CD14-positive monocyte (primary cell): Measurements from ENCODE around the gene AANAT. TPM values are rescaled to one million over a fixed set of nuclear protein-coding genes. Genes with fewer than 3 reads are reported as not detected.

Experiments used
- DNase-seq, 3 donors: peaks; one replicate each; pipeline ENCODE4 v3.0.0-alpha.2; 2011 to 2022
- H2AFZ ChIP-seq: 2 replicates; pipeline ENCODE4 v1.6.0; 2012; ENCODE audit warnings: mild to moderate bottlenecking, low read depth, low read length, inconsistent platforms; ENCODE audit not compliant: insufficient read depth, poor library complexity, severe bottlenecking
- H3K27ac ChIP-seq, 2 donors: 1 replicate in 1 of 2; 2 replicates in 1 of 2; pipeline ENCODE4 v1.5.1; 2012 to 2013; ENCODE audit warnings: low read length in 2 of 2, control low read depth in 1 of 2, inconsistent platforms in 1 of 2, low read depth in 1 of 2, mild to moderate bottlenecking in 1 of 2
- H3K27me3 ChIP-seq, 2 donors: one replicate each; pipeline versions ENCODE4 v1.6.0 to v1.6.1; 2011 to 2013; ENCODE audit warnings: low read length in 2 of 2; ENCODE audit not compliant: control insufficient read depth in 2 of 2, insufficient read depth in 2 of 2
- H3K36me3 ChIP-seq, 2 donors: replicated peaks in 1 of 2; 1 replicate in 1 of 2; 2 replicates in 1 of 2; pipeline versions ENCODE4 v1.5.1 to v1.6.1; 2012 to 2013; ENCODE audit warnings: low read length in 2 of 2, control low read depth in 1 of 2, inconsistent platforms in 1 of 2, mild to moderate bottlenecking in 1 of 2; ENCODE audit not compliant: insufficient read depth in 2 of 2, control insufficient read depth in 1 of 2
- H3K4me1 ChIP-seq, 2 donors: 1 replicate in 1 of 2; 2 replicates in 1 of 2; pipeline versions ENCODE4 v1.5.1 to v1.6.1; 2012 to 2013; ENCODE audit warnings: low read length in 2 of 2, control low read depth in 1 of 2, inconsistent platforms in 1 of 2, mild to moderate bottlenecking in 1 of 2, moderate library complexity in 1 of 2; ENCODE audit not compliant: insufficient read depth in 2 of 2, control insufficient read depth in 1 of 2
- H3K4me2 ChIP-seq: replicated peaks from 2 replicates; pipeline ENCODE3; 2012; ENCODE audit warnings: low read length, moderate library complexity, mild to moderate bottlenecking; ENCODE audit not compliant: poor library complexity, severe bottlenecking; ENCODE audit errors: extremely low read depth
- H3K4me3 ChIP-seq, 3 experiments: fragments of 200-600 bp in 1 of 3; sonication (generic) in 1 of 3; replicated peaks in 1 of 3; 1 replicate in 2 of 3; 2 replicates in 1 of 3; pipeline ENCODE4 v1.5.1; 2011 to 2013; ENCODE audit warnings: low read length in 3 of 3, mild to moderate bottlenecking in 3 of 3, control low read depth in 2 of 3, low read depth in 2 of 3, inconsistent platforms in 1 of 3, moderate library complexity in 1 of 3
- H3K79me2 ChIP-seq: 2 replicates; pipeline ENCODE4 v1.6.0; 2012; ENCODE audit warnings: mild to moderate bottlenecking, control low read depth, inconsistent platforms, low read length, moderate library complexity; ENCODE audit not compliant: insufficient read depth
- H3K9ac ChIP-seq: 2 replicates; pipeline ENCODE4 v1.6.0; 2017; ENCODE audit warnings: low read length, mild to moderate bottlenecking; ENCODE audit not compliant: insufficient read depth, poor library complexity, severe bottlenecking
- H3K9me3 ChIP-seq, 2 donors: replicated peaks in 1 of 2; 1 replicate in 1 of 2; 2 replicates in 1 of 2; pipeline versions ENCODE4 v1.5.1 to v1.6.1; 2012 to 2013; ENCODE audit warnings: low read length in 2 of 2, control low read depth in 1 of 2; ENCODE audit not compliant: control insufficient read depth in 1 of 2, insufficient read depth in 1 of 2
- H4K20me1 ChIP-seq: 2 replicates; pipeline ENCODE4 v1.6.0; 2012; ENCODE audit warnings: mild to moderate bottlenecking, low read length, control low read depth, moderate library complexity; ENCODE audit not compliant: insufficient read depth
- H3K27ac Mint-ChIP-seq, 7 donors: one replicate each; pipeline ENCODE4 v1.8.0; 2020; ENCODE audit warnings: mild to moderate bottlenecking in 7 of 7, mixed read lengths in 7 of 7, moderate library complexity in 6 of 7, inconsistent platforms in 2 of 7
- H3K27me3 Mint-ChIP-seq, 3 donors: one replicate each; pipeline ENCODE4 v1.8.0; 2021 to 2022; ENCODE audit warnings: low read depth in 3 of 3, mild to moderate bottlenecking in 3 of 3, mixed read lengths in 3 of 3, moderate library complexity in 3 of 3, inconsistent platforms in 1 of 3
- H3K36me3 Mint-ChIP-seq, 2 donors: one replicate each; pipeline ENCODE4 v1.8.0; 2020; ENCODE audit warnings: mixed read lengths in 2 of 2, inconsistent platforms in 1 of 2, mild to moderate bottlenecking in 1 of 2
- H3K4me1 Mint-ChIP-seq: one replicate; pipeline ENCODE4 v1.8.0; 2020; ENCODE audit warnings: mild to moderate bottlenecking, mixed read lengths
- H3K4me3 Mint-ChIP-seq, 2 donors: one replicate each; pipeline ENCODE4 v1.8.0; 2020; ENCODE audit warnings: mild to moderate bottlenecking in 2 of 2, mixed read lengths in 2 of 2, moderate library complexity in 1 of 2
- H3K9me3 Mint-ChIP-seq, 7 donors: one replicate each; pipeline ENCODE4 v1.8.0; 2020 to 2022; ENCODE audit warnings: mixed read lengths in 7 of 7, mild to moderate bottlenecking in 6 of 7, moderate library complexity in 6 of 7, inconsistent platforms in 2 of 7
- CTCF ChIP-seq: fragments of 200-600 bp; IDR thresholded peaks from one replicate; pipeline ENCODE4 v1.8.0; 2022; ENCODE audit warnings: antibody characterized with exemption, mild to moderate bottlenecking
- WGBS: methylation state at CpG from one replicate; pipeline ENCODE4 v1.1.5; 2013; ENCODE audit warnings: missing lambda C conversion rate; ENCODE audit not compliant: insufficient coverage; 5-methylcytosine and 5-hydroxymethylcytosine counted together
- intact Hi-C, 2 donors: fragments of 100-400 bp; cut with micrococcal nuclease; formaldehyde crosslinking; loops; one replicate each; pipeline versions ENCODE4 v1.15.0 to v1.15.1; 2023
- polyA minus RNA-seq: library from RNA; depleted of rRNA, polyadenylated mRNA; stranded (reverse); fragments of >200 nt; gene quantifications from 2 replicates; pipeline ENCODE4 v1.2.3, GENCODE V29; 2012
- polyA plus RNA-seq, 3 donors: library from polyadenylated mRNA; depleted of rRNA in 1 of 3; unstranded in 2 of 3; stranded (reverse) in 1 of 3; fragments of 300-500 nt in 2 of 3; fragments of >200 nt in 1 of 3; fragmentation: Illumina TruSeq in 2 of 3; gene quantifications; 1 replicate in 2 of 3; 2 replicates in 1 of 3; pipeline ENCODE4 v1.2.3, GENCODE V29; 2012 to 2021
- total RNA-seq, 12 experiments: library from RNA in 1 of 12; stranded (reverse) in 1 of 12; fragments of 120-200 nt in 1 of 12; gene quantifications; one replicate each; pipeline ENCODE4 v1.2.4 and lab custom pipeline; 2013 to 2026; ENCODE audit warnings: mixed read lengths in 6 of 12, inconsistent platforms in 1 of 12

AANAT gene
- total RNA-seq (2013), result not detected
- polyA plus RNA-seq (not detected), polyA minus RNA-seq (not detected in 2 replicates), total RNA-seq (lab: John Stamatoyannopoulos, UW) (0 to 0.60 (median 0.03) reads per million in 11 experiments)

GRCh38 chr17:76467366-76467765, at the start of gene AANAT:
Gene AANAT, plus strand, starts transcription at chr17:76467603. Its CDS starts 1,144 bp downstream, at chr17:76468747.
- no peak for TF ChIP-seq CTCF
- Histone ChIP-seq H3K79me2 (no peaks in the 10 kb centered on the region), H3K4me2 (no peak within 1 kb of the TSS), H3K27me3 (no peaks in the 10 kb centered on the region), H4K20me1 (peaks cover 6% of the 10 kb centered on the region), H3K9ac (no peak within 1 kb of the TSS), H3K4me1 (peaks cover 8 to 9% of the 10 kb centered on the region in 2 donors), H3K9me3 (no peaks in the 10 kb centered on the region), H3K36me3 (peaks cover 35 to 39% of the 10 kb centered on the region in 2 donors), H3K27ac (no peak within 1 kb of the TSS), H3K4me3 (no peak within 1 kb of the TSS), H2AFZ (no peak within 1 kb of the TSS)
- Mint-ChIP-seq H3K9me3 (peaks cover 0 to 2% (median 0%) of the 10 kb centered on the region in 7 donors), H3K4me3 (no peak within 1 kb of the TSS), H3K36me3 (peaks cover 25 to 39% of the 10 kb centered on the region in 2 donors), H3K27me3 (peaks cover 0 to 4% (median 2%) of the 10 kb centered on the region in 3 donors), H3K4me1 (peaks cover 16% of the 10 kb centered on the region), H3K27ac (peak within 1 kb of the TSS in 4 of 7 donors; percentile 40 to 61 (median 48))
- DNase-seq, result no peak
- 93% methylated on average over 6 of the region's 11 CpGs for WGBS
- intact Hi-C loops, result loop anchor here (2.0 to 10.0 kb wide), 4 partner anchors 13 to 147 kb away; partner anchors contain the start of gene ST6GALNAC2 (in 1 of the 2)

- Histone ChIP-seq H3K4me3 (no peak overlapping the region), H3K4me1 (no peaks in the 10 kb centered on the region), H4K20me1 (peaks cover 77% of the 10 kb centered on the region), H3K27me3 (no peaks in the 10 kb centered on the region), H2AFZ (no peak overlapping the region), H3K27ac (no peak overlapping the region), H3K36me3 (peaks cover 3 to 16% of the 10 kb centered on the region in 2 donors), H3K79me2 (peaks cover 19% of the 10 kb centered on the region), H3K9me3 (no peaks in the 10 kb centered on the region), H3K4me2 (no peak overlapping the region), H3K9ac (no peak overlapping the region)
- H3K4me1 Mint-ChIP-seq, result peaks cover 2% of the 10 kb centered on the region
- no peaks in the 10 kb centered on the region for H3K9me3 Mint-ChIP-seq
- no peak for DNase-seq
- H3K27me3 Mint-ChIP-seq, result peaks cover 0 to 3% (median 0%) of the 10 kb centered on the region in 3 donors
- H3K36me3 Mint-ChIP-seq, result peaks cover 19 to 39% of the 10 kb centered on the region in 2 donors
- H3K4me3 Mint-ChIP-seq, result no peak overlapping the region
- WGBS, result 95% methylated on average over 16 of the region's 17 CpGs
- intact Hi-C loops, result no loop called here
- no peak for TF ChIP-seq CTCF
- peak overlapping the region in 3 of 7 donors; percentile 30 to 44 (median 32) for H3K27ac Mint-ChIP-seq
These were observed 47.7 kb upstream of the AANAT start for GRCh38 chr17:76419576-76420260.
